HepG2 (cell line): ENCODE data around the gene CAMK2N2. TPM values are rescaled to one million over a fixed set of nuclear protein-coding genes. Genes with fewer than 3 reads are reported as not detected.

Source experiments
- AHDC1 ChIP-seq: sonication (generic); formaldehyde crosslinking; IDR thresholded peaks from 2 replicates; pipeline ENCODE4 v1.5.1; 2020; ENCODE audit warnings: mild to moderate bottlenecking, missing genetic modification reagents, borderline replicate concordance
- ETV6 ChIP-seq: sonication (generic); formaldehyde crosslinking; conservative IDR thresholded peaks from 2 replicates; pipeline ENCODE4 v1.4.0; 2020; ENCODE audit warnings: missing genetic modification reagents
- KIAA2018 ChIP-seq: sonication (generic); formaldehyde crosslinking; IDR thresholded peaks from 2 replicates; pipeline ENCODE4 v1.5.0; 2020; ENCODE audit warnings: mild to moderate bottlenecking, missing genetic modification reagents, borderline replicate concordance
- MAFG ChIP-seq: sonication (generic); formaldehyde crosslinking; IDR thresholded peaks from 2 replicates; pipeline ENCODE4 v1.5.1; 2020; ENCODE audit warnings: mild to moderate bottlenecking, missing genetic modification reagents
- MED1 ChIP-seq: sonication (generic); formaldehyde crosslinking; IDR thresholded peaks from 2 replicates; pipeline ENCODE4 v1.4.0; 2020; ENCODE audit warnings: missing genetic modification reagents
- MIER2 ChIP-seq: IDR thresholded peaks from 2 replicates; pipeline ENCODE4 v1.6.1; 2016; ENCODE audit warnings: missing biosample characterization, missing genetic modification reagents
- ONECUT2 ChIP-seq: sonication (generic); formaldehyde crosslinking; IDR thresholded peaks from 2 replicates; pipeline ENCODE4 v1.4.0; 2020; ENCODE audit warnings: missing genetic modification reagents
- PCBP1 ChIP-seq: fragments of 200-400 bp; formaldehyde crosslinking; IDR thresholded peaks from 2 replicates; pipeline ENCODE4 v1.6.1; 2017; ENCODE audit warnings: mild to moderate bottlenecking, low read depth, low read length, borderline replicate concordance
- SCMH1 ChIP-seq: sonication (generic); formaldehyde crosslinking; IDR thresholded peaks from 2 replicates; pipeline ENCODE4 v1.9.0; 2021; ENCODE audit warnings: missing genetic modification reagents, mild to moderate bottlenecking, borderline replicate concordance
- SPEN ChIP-seq: sonication (generic); formaldehyde crosslinking; IDR thresholded peaks from 2 replicates; pipeline ENCODE4 v1.5.1; 2020; ENCODE audit warnings: low read depth, mild to moderate bottlenecking, missing genetic modification reagents
- ZBTB37 ChIP-seq: sonication (generic); formaldehyde crosslinking; IDR thresholded peaks from 2 replicates; pipeline ENCODE4 v1.4.0; 2020; ENCODE audit warnings: mild to moderate bottlenecking, missing genetic modification reagents
- ZFP62 ChIP-seq: sonication (generic); formaldehyde crosslinking; IDR thresholded peaks from 2 replicates; pipeline ENCODE4 v1.4.0; 2020; ENCODE audit warnings: missing genetic modification reagents
- ZNF720 ChIP-seq: sonication (generic); formaldehyde crosslinking; IDR thresholded peaks from 2 replicates; pipeline ENCODE4 v1.4.0; 2020; ENCODE audit warnings: missing genetic modification reagents
- ZNF781 ChIP-seq: sonication (generic); formaldehyde crosslinking; IDR thresholded peaks from 2 replicates; pipeline ENCODE4 v1.5.1; 2020; ENCODE audit warnings: borderline replicate concordance, mild to moderate bottlenecking, missing genetic modification reagents; ENCODE audit errors: not compliant biosample characterization
- polyA plus RNA-seq, 8 experiments: library from polyadenylated mRNA; depleted of rRNA in 3 of 8; stranded (reverse) in 7 of 8; unstranded in 1 of 8; fragments of >200 nt; fragmentation: Illumina TruSeq in 4 of 8; extraction: Trizol in 4 of 8; gene quantifications; 2 replicates each; pipeline versions ENCODE4 v1.2.1 to v1.2.3, GENCODE V29; 2011 to 2016; ENCODE audit warnings: low read depth in 4 of 8, missing spikeins in 1 of 8, mixed read lengths in 1 of 8; ENCODE audit not compliant: insufficient read depth in 1 of 8
- total RNA-seq, 5 experiments: library from RNA; depleted of rRNA; stranded (reverse); fragments of >200 nt; fragmentation: Illumina TruSeq; extraction: Trizol; gene quantifications; 2 replicates each; pipeline ENCODE4 v1.2.3, GENCODE V29; 2016; ENCODE audit warnings: low read depth in 1 of 5

The CAMK2N2 gene
- total and polyA plus RNA-seq, 2 of the 13 experiments (the other 11 are each of a cell fraction or from before 2014, with no cell fraction given) = 0.12 to 0.27 TPM

GRCh38 chr3:184241447-184242296 lies 19.7 kb downstream of the CAMK2N2 start (continued):
- TF ChIP-seq KIAA2018 = no peak
- TF ChIP-seq SPEN = peak; percentile 91
- TF ChIP-seq ZBTB37 (CRISPR knock-in tag) = no peak
- no peak for TF ChIP-seq SCMH1 (CRISPR knock-in tag)
- no peak for TF ChIP-seq ONECUT2 (CRISPR knock-in tag)
- no peak for TF ChIP-seq MAFG (CRISPR knock-in tag)
- peak; percentile 94 for TF ChIP-seq MIER2 (CRISPR knock-in tag)
- no peak for TF ChIP-seq ETV6 (CRISPR knock-in tag)
- no peak for TF ChIP-seq ZFP62
- no peak for TF ChIP-seq ZNF720 (CRISPR knock-in tag)
- no peak for TF ChIP-seq PCBP1
- TF ChIP-seq MED1 (CRISPR knock-in tag) = peak; percentile 94
- TF ChIP-seq AHDC1 (CRISPR knock-in tag) = peak; percentile 70
- TF ChIP-seq ZNF781 (CRISPR knock-in tag) = no peak
